ENCODE measurements around the gene DLX3.

Gene DLX3

DNA sequence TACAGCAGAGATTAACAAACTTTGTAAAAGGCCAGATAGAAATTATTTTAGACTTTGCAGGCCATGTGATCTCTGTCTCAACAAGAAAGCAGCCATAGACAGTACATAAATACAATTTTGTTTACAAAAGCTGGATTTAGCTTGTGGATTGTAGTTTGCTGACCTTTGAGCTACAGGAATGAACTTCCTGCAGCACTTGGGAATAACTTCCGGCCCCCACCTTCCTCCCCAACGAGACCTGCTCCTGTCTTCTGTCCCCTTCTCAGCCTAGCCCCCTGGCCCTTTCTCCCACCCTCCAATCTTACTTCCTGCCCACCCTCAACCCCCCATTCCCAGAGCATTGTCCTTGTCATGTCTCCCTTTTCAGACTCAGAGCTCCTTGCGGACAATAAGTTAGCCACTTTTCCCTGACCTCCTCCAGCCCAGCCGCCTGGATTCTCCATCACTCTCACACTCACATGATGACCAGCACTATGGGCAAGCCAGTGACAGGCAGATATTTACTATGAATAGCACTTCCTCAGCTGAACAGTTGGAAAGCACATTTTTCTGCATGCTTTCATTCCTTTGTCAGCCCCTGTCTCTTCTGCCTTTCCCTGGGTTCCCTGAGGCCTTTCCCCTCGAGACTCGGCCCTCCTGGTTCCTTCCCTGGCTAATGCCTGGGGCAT is 27.6 kb upstream of the DLX3 start:
- no peaks in the 10 kb centered on the region for H3K9me3 ChIP-seq (ENCODE audit: control insufficient read depth in 2 of 2, low read length in 2 of 2)
- no peak overlapping the region for H3K9ac ChIP-seq (ENCODE audit: low read length in 2 of 2)
- H3K4me1 ChIP-seq (ENCODE audit: control insufficient read depth, insufficient read depth, low read length), result peaks cover 7% of the 10 kb centered on the region
- H3K27ac ChIP-seq (ENCODE audit: low read length), result no peak overlapping the region
- no peak overlapping the region for H3K4me3 ChIP-seq (ENCODE audit: low read length in 2 of 2)
- no peaks in the 10 kb centered on the region for H3K36me3 ChIP-seq (ENCODE audit: control insufficient read depth in 2 of 2, insufficient read depth in 2 of 2, low read length in 2 of 2)
- no peaks in the 10 kb centered on the region for H3K27me3 ChIP-seq (ENCODE audit: control insufficient read depth in 1 of 2, insufficient read depth in 2 of 2, low read length in 2 of 2)

DNA sequence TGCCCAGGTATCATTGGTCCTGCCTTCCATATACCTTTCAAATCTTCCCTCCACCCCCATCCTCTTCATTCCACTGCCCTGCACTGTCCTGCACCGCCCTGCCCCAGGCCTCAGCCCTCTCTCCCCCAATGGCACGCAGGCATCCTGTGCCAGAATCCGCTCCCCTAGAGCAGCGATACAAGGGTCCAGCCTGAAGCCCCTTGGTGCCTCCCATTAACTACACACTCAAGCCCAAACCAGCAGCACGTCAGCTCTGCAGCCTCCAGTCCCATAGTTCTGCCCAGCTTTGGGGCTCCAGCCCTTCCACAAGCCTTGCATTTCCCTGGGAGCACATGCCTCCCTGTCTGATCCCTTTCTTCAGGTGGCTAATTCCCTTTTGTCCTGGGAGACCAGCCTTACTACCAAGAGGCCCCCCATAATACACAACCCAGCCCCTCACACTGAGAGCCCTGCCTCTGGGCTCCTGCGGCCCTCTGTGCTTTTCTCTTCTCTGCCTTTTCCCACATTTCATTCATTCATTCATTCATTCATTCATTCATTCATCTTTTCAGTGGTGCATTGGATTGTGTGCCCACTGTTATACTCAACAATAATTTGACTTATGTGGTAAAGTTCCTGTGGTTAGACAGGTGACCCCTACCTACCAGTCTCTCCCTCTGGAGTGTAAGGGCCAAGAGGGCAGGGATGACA is 26.8 kb upstream of the DLX3 start:
- no peaks in the 10 kb centered on the region for H3K9me3 ChIP-seq (ENCODE audit: control insufficient read depth in 2 of 2, low read length in 2 of 2)
- H3K27ac ChIP-seq (ENCODE audit: low read length), result no peak overlapping the region
- no peak overlapping the region for H3K4me3 ChIP-seq (ENCODE audit: low read length in 2 of 2)

DNA sequence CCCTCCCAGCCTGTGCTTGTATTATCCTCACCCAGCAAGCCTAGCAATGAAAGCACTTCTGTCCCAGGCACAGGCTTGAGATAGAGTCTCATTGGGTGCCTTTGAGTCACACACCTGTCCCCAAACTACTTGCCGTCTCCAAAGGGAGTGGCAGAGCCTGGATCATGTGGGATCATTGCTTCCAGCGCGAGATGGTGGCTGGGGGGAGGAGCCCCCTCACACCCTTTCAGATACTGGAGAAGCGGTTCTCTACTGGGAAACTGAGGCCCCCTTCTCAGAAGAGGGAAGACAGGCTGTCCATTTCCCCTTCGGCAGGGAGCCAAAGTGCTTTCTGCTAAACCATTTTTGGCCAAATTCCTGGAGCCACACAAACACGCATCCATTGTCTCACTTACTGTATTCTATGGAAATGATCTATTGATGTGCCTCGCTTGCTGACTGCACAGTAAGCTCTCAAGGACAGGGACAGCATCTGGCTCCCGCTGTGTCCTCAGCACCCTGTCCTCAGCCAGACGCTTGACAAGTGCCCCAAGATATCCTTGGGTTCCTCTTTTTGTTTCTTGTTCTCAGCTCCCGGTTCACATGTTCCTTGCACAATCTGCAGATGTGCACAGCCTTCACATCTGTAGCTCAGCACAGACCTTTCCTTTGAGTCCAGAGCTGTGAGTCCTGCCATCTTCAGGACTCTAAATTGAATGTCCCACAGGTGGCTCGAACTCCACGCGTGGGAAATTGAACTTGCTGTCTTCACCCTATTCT is 26.0 kb upstream of the DLX3 start:
- no peak overlapping the region for H3K9ac ChIP-seq (ENCODE audit: low read length in 2 of 2)
- no peaks in the 10 kb centered on the region for H3K9me3 ChIP-seq (ENCODE audit: control insufficient read depth in 2 of 2, low read length in 2 of 2)
- no peaks in the 10 kb centered on the region for H3K4me1 ChIP-seq (ENCODE audit: control insufficient read depth, insufficient read depth, low read length)
- H3K36me3 ChIP-seq (ENCODE audit: control insufficient read depth in 2 of 2, insufficient read depth in 2 of 2, low read length in 2 of 2), result no peaks in the 10 kb centered on the region
- no peak overlapping the region for H3K4me3 ChIP-seq (ENCODE audit: low read length in 2 of 2)
- no peaks in the 10 kb centered on the region for H3K27me3 ChIP-seq (ENCODE audit: control insufficient read depth in 1 of 2, insufficient read depth in 2 of 2, low read length in 2 of 2)
- H3K27ac ChIP-seq (ENCODE audit: low read length), result no peak overlapping the region

More for the DNA sequence above, 26.8 kb upstream of the DLX3 start:
- Histone ChIP-seq H3K9ac (ENCODE audit: low read length in 2 of 2) (no peak overlapping the region), H3K4me1 (ENCODE audit: control insufficient read depth, insufficient read depth, low read length) (no peaks in the 10 kb centered on the region), H3K27me3 (ENCODE audit: control insufficient read depth in 1 of 2, insufficient read depth in 2 of 2, low read length in 2 of 2) (no peaks in the 10 kb centered on the region), H3K36me3 (ENCODE audit: control insufficient read depth in 2 of 2, insufficient read depth in 2 of 2, low read length in 2 of 2) (no peaks in the 10 kb centered on the region)

DNA sequence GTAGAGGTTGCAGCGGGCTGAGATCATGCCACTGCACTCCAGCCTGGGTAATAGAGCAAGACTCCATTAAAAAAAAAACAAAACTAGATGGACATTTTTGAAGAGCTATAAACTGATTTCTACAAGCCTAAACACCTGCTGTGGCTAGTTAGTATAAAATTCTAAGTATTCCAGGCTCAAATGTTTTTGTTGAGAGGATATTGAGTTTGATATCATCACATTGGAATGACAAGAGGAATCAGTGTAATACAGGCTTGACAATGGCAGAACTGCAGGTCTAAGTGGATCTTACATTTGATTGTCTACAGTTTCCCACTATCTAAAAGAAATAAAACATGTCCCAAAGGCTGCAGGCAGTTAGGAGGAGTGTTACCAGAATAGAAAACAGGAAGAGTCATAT is 23.9 kb upstream of the DLX3 start:
- Histone ChIP-seq H3K4me3 (ENCODE audit: low read length in 2 of 2) (no peak overlapping the region), H3K4me1 (ENCODE audit: control insufficient read depth, insufficient read depth, low read length) (no peaks in the 10 kb centered on the region), H3K27me3 (ENCODE audit: control insufficient read depth in 1 of 2, insufficient read depth in 2 of 2, low read length in 2 of 2) (no peaks in the 10 kb centered on the region), H3K9ac (ENCODE audit: low read length in 2 of 2) (no peak overlapping the region), H3K36me3 (ENCODE audit: control insufficient read depth in 2 of 2, insufficient read depth in 2 of 2, low read length in 2 of 2) (no peaks in the 10 kb centered on the region), H3K9me3 (ENCODE audit: control insufficient read depth in 2 of 2, low read length in 2 of 2) (no peaks in the 10 kb centered on the region), H3K27ac (ENCODE audit: low read length) (no peak overlapping the region)

DNA sequence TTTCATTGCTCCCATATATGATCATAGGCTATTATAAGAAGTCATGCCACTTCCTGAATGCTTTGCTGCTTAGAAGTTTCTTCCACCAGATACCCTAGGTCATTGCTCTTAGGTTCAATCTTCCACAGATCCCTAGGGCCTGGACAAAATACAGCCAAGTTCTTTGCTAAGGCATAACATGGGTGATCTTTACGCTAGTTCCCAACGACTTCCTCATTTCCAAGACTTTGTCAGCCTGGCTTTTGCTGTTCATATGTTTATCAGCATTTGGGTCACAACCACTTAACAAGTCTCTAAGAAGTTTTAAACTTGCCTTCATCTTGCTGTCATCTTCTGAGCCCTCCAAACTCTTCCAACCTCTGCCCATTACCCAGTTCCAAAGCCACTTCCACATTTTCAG is 20.1 kb upstream of the DLX3 start:
- Histone ChIP-seq H3K4me3 (ENCODE audit: low read length in 2 of 2) (no peak overlapping the region), H3K9ac (ENCODE audit: low read length in 2 of 2) (no peak overlapping the region), H3K27me3 (ENCODE audit: control insufficient read depth in 1 of 2, insufficient read depth in 2 of 2, low read length in 2 of 2) (no peaks in the 10 kb centered on the region), H3K9me3 (ENCODE audit: control insufficient read depth in 2 of 2, low read length in 2 of 2) (peaks cover 4% of the 10 kb centered on the region in 2 donors), H3K36me3 (ENCODE audit: control insufficient read depth in 2 of 2, insufficient read depth in 2 of 2, low read length in 2 of 2) (no peaks in the 10 kb centered on the region), H3K4me1 (ENCODE audit: control insufficient read depth, insufficient read depth, low read length) (no peaks in the 10 kb centered on the region), H3K27ac (ENCODE audit: low read length) (no peak overlapping the region)

DNA sequence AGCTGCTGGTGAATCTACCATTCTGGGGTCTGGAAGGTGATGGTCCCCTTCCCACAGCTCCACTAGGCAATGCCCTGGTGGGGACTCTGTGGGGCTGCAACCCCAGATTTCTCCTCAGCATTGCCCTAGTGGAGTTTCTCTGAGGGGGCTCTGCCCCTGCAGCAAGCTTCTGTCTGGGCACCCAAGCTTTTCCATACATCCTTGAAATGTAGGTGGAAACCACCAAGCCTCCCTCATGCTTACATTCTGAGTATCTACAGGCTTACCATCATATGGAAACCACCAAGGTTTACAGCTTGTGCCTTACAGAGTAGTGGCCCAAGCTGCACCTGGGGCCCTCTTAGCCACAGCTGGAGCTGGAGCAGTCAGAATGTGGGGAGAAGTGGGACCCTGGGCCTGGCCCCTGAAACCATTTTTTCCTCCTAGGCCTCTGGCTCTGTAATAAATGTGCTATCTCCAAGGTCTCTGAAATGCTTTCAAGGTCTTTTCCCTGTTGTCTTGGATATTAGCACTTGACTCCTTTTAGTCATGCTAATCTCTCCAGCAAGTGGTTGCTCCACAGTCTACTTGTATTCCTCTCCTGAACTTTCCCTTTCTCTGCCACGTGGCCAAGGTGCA is 19.6 kb upstream of the DLX3 start:
- H3K4me3 ChIP-seq (ENCODE audit: low read length in 2 of 2), result no peak overlapping the region
- H3K27me3 ChIP-seq (ENCODE audit: control insufficient read depth in 1 of 2, insufficient read depth in 2 of 2, low read length in 2 of 2), result no peaks in the 10 kb centered on the region
- no peak overlapping the region for H3K9ac ChIP-seq (ENCODE audit: low read length in 2 of 2)
- no peak overlapping the region for H3K27ac ChIP-seq (ENCODE audit: low read length)
- H3K4me1 ChIP-seq (ENCODE audit: control insufficient read depth, insufficient read depth, low read length), result no peaks in the 10 kb centered on the region
- peaks cover 4 to 5% of the 10 kb centered on the region in 2 donors for H3K9me3 ChIP-seq (ENCODE audit: control insufficient read depth in 2 of 2, low read length in 2 of 2)
- no peaks in the 10 kb centered on the region for H3K36me3 ChIP-seq (ENCODE audit: control insufficient read depth in 2 of 2, insufficient read depth in 2 of 2, low read length in 2 of 2)

DNA sequence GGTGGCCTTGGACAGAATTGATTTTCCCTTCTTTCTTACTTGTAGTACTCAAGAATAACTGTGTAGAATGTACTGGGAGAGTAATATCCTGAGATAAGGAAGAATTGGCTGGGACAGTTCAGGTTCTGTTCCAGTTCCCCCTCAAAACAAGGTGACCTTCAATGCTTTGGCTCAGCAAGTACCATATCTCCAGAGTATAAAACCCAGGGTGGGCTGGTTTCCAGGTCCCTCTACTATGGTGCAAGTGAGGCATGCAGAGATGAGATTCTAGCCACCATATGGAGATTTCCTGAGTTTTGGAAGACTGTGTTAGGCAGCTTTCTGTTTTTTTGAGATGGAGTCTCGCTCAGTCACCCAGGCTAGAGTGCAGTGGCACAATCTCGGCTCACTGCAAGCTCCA is 18.1 kb upstream of the DLX3 start:
- H3K4me3 ChIP-seq (ENCODE audit: low read length in 2 of 2), result no peak overlapping the region
- H3K36me3 ChIP-seq (ENCODE audit: control insufficient read depth in 2 of 2, insufficient read depth in 2 of 2, low read length in 2 of 2), result no peaks in the 10 kb centered on the region
- no peaks in the 10 kb centered on the region for H3K27me3 ChIP-seq (ENCODE audit: control insufficient read depth in 1 of 2, insufficient read depth in 2 of 2, low read length in 2 of 2)
- H3K4me1 ChIP-seq (ENCODE audit: control insufficient read depth, insufficient read depth, low read length), result no peaks in the 10 kb centered on the region
- peaks cover 4 to 16% of the 10 kb centered on the region in 2 donors for H3K9me3 ChIP-seq (ENCODE audit: control insufficient read depth in 2 of 2, low read length in 2 of 2)
- H3K9ac ChIP-seq (ENCODE audit: low read length in 2 of 2), result no peak overlapping the region
- H3K27ac ChIP-seq (ENCODE audit: low read length), result no peak overlapping the region

DNA sequence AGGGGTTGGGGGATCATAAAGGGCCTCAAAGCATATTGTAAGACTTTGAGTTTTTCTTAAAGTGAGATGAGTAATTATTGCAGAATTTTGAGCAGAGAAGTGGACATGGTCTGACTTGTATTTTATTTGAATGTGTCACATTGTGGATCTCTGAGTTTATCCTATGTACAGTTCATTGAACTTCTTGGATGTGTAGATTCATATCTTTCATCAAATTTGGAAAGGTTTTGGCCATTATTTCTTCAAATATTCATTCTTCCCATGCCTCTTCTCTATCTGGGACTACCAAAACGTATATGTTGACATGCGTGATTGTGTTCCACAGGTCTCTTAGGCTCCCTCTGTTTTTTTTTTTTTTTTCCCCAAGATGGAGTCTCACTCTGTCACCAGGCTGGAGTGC is 14.3 kb upstream of the DLX3 start:
- Histone ChIP-seq H3K36me3 (ENCODE audit: control insufficient read depth in 2 of 2, insufficient read depth in 2 of 2, low read length in 2 of 2) (no peaks in the 10 kb centered on the region), H3K27me3 (ENCODE audit: control insufficient read depth in 1 of 2, insufficient read depth in 2 of 2, low read length in 2 of 2) (no peaks in the 10 kb centered on the region), H3K9ac (ENCODE audit: low read length in 2 of 2) (no peak overlapping the region), H3K4me1 (ENCODE audit: control insufficient read depth, insufficient read depth, low read length) (no peaks in the 10 kb centered on the region), H3K9me3 (ENCODE audit: control insufficient read depth in 2 of 2, low read length in 2 of 2) (peaks cover 4 to 16% of the 10 kb centered on the region in 2 donors), H3K27ac (ENCODE audit: low read length) (no peak overlapping the region), H3K4me3 (ENCODE audit: low read length in 2 of 2) (no peak overlapping the region)

DNA sequence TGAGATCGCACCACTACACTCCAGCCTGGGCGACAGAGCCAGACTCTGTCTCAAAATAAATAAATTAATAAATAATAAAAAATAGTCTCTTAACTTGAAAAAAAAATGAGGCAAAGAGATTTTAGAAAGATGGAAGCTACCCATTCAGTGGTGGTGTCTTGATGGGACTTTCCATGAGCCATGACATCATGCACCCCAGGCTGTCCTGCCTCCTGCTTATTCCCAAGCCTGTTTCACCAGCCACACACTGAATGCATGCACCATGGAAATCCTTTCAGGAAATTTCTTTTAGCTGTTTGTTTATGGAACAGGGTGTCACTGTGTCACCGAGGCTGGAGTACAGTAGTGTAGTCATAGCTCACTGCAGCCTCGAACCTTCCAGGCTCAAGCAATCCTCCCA is 8.9 kb upstream of the DLX3 start:
- Histone ChIP-seq H3K36me3 (ENCODE audit: control insufficient read depth in 2 of 2, insufficient read depth in 2 of 2, low read length in 2 of 2) (no peaks in the 10 kb centered on the region), H3K27me3 (ENCODE audit: control insufficient read depth in 1 of 2, insufficient read depth in 2 of 2, low read length in 2 of 2) (peaks cover 23 to 27% of the 10 kb centered on the region in 2 donors), H3K4me3 (ENCODE audit: low read length in 2 of 2) (no peak overlapping the region), H3K27ac (ENCODE audit: low read length) (no peak overlapping the region), H3K4me1 (ENCODE audit: control insufficient read depth, insufficient read depth, low read length) (no peaks in the 10 kb centered on the region), H3K9me3 (ENCODE audit: control insufficient read depth in 2 of 2, low read length in 2 of 2) (peaks cover 0 to 4% of the 10 kb centered on the region in 2 donors), H3K9ac (ENCODE audit: low read length in 2 of 2) (no peak overlapping the region)

DNA sequence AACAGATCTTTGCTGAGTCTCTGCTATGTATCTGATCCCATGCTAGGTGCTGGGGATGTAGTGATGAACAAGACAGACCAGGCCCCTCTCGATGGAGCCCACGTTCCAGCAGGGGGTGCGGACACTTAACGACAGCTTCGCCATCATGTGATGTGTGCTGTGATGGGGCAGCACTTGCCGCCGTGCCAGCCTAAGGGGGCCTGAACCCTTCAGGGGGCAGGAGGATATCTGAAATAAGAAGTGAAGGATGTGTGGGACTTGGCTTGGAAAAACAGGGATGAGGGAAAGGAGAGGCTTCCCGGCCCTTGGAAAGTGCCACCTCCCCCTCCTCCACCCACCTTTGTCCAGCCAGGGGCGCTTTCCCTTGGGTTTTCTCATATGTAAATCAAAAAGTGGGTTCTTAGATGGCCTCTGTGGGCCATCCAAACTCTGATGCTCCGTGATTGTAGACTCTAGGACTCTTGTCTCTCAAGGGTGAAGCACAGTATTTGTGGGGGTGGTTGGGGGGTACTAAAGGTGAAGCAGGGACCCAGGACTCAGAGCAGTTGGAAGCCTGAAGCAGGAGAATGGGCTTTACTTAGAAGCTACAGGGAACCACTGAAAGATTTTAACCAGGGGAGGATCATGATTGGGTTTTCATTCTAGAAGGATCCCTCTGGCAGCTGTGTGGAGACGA is 4.0 kb upstream of the DLX3 start:
- Histone ChIP-seq H3K4me3 (ENCODE audit: low read length in 2 of 2) (no peak overlapping the region), H3K4me1 (ENCODE audit: control insufficient read depth, insufficient read depth, low read length) (peaks cover 29% of the 10 kb centered on the region), H3K36me3 (ENCODE audit: control insufficient read depth in 2 of 2, insufficient read depth in 2 of 2, low read length in 2 of 2) (no peaks in the 10 kb centered on the region), H3K9ac (ENCODE audit: low read length in 2 of 2) (no peak overlapping the region), H3K27me3 (ENCODE audit: control insufficient read depth in 1 of 2, insufficient read depth in 2 of 2, low read length in 2 of 2) (peaks cover 64 to 69% of the 10 kb centered on the region in 2 donors), H3K9me3 (ENCODE audit: control insufficient read depth in 2 of 2, low read length in 2 of 2) (no peaks in the 10 kb centered on the region), H3K27ac (ENCODE audit: low read length) (no peak overlapping the region)
